ENCODE measurements around the gene NIF3L1. TPM values are rescaled to one million over a fixed set of nuclear protein-coding genes. Genes with fewer than 3 reads are reported as not detected.

The NIF3L1 gene
- total and polyA plus RNA-seq, 10 of the 15 experiments (the other 5 are each of a cell fraction or from before 2014, with no cell fraction given): 27.6 to 95.9 (median 53.8) TPM

DNA sequence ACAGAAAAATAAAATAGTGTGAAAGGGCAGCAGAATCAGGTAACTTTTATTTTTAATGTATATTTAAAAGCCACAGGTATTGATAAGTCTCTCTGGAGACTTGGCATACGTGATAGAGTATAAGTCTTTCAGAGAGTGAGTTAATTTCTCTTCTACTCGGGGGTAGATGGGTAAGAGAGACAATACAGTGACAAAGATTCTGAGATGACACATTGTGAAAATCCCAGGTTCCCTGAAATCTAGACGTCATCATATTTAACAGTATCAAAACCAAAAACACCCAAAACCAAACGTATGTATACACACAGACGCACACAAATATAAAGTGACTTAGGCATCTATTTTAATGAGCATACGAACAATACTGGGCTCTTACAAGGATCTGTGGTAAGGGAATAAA, 33.3 kb downstream of the NIF3L1 start:
- WGBS (ENCODE audit: insufficient coverage, insufficient replicate concordance, low lambda C conversion rate, missing lambda C conversion rate): 82% methylated on average over 6 of the region's 6 CpGs
- no peak overlapping the region for H3K4me2 ChIP-seq (ENCODE audit: control insufficient read depth, insufficient read depth)
- H3K9me3 ChIP-seq (replicated peaks; ENCODE audit: control insufficient read depth, insufficient read depth, low read length): no peaks in the 10 kb centered on the region
- no peaks in the 10 kb centered on the region for H3K4me1 ChIP-seq (ENCODE audit: control insufficient read depth, insufficient read depth, low read length)
- H3K27me3 ChIP-seq (replicated peaks in 1 of 2; ENCODE audit: control insufficient read depth in 2 of 2, insufficient read depth in 2 of 2, low read length in 1 of 2): no peaks in the 10 kb centered on the region
- in situ Hi-C loops (cut with MboI) (no loop called here), intact Hi-C loops (cut with micrococcal nuclease; ENCODE audit: unreplicated experiment) (no loop called here)
- H3K9ac ChIP-seq (ENCODE audit: control insufficient read depth, insufficient read depth, low read length): no peak overlapping the region
- H3K79me2 ChIP-seq (ENCODE audit: control insufficient read depth, insufficient read depth, low read length): no peaks in the 10 kb centered on the region
- H2AFZ ChIP-seq (ENCODE audit: control insufficient read depth, low read depth, low read length): no peak overlapping the region
- peaks cover 1 to 12% of the 10 kb centered on the region in 2 experiments; a peak in 3 of 4 replicates for H3K36me3 ChIP-seq (ENCODE audit: control insufficient read depth in 2 of 2, insufficient read depth in 2 of 2, low read length in 1 of 2)
- no TSS peak for BruUV-seq (replicated peaks)
- ChIA-PET CTCF (interaction anchor here (1.2 kb wide), 1 partner anchor 16 kb away, joined by 5 read pairs; no protein-coding TSS in a partner anchor), POLR2A (interaction anchor here (0.6 kb wide), 1 partner anchor 386 kb away, joined by 3 read pairs; no protein-coding TSS in a partner anchor), SMC1A (ENCODE audit: uncharacterized antibody, unreplicated experiment) (no interaction called here), RAD21 (ENCODE audit: unreplicated experiment) (no interaction called here)
- no peak for FAIRE-seq
- no peaks in the 10 kb centered on the region for H4K20me1 ChIP-seq (ENCODE audit: control insufficient read depth, insufficient read depth)
- no peak overlapping the region for H3K27ac ChIP-seq (ENCODE audit: control insufficient read depth, insufficient read depth)
- TF ChIP-seq FOXK2 (IDR thresholded peaks at IDR 0.05) (no peak), KDM1A (IDR thresholded peaks at IDR 0.05; ENCODE audit: borderline replicate concordance) (no peak), YBX1 (IDR thresholded peaks at IDR 0.05) (no peak), EP300 (IDR thresholded peaks at IDR 0.05; ENCODE audit: borderline replicate concordance in 1 of 2, control insufficient read depth in 1 of 2, low read depth in 2 of 2, low read length in 2 of 2) (no peak), POU2F2 (IDR thresholded peaks at IDR 0.05; ENCODE audit: borderline replicate concordance, low read depth, low read length) (no peak)
- TF ChIP-seq, protein P1, sequence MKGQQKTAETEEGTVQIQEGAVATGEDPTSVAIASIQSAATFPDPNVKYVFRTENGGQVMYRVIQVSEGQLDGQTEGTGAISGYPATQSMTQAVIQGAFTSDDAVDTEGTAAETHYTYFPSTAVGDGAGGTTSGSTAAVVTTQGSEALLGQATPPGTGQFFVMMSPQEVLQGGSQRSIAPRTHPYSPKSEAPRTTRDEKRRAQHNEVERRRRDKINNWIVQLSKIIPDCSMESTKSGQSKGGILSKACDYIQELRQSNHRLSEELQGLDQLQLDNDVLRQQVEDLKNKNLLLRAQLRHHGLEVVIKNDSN (IDR thresholded peaks at IDR 0.05; ENCODE audit: borderline replicate concordance, extremely low read length, insufficient read depth, low read depth, low read length): no peak
- TF ChIP-seq, protein P2, sequence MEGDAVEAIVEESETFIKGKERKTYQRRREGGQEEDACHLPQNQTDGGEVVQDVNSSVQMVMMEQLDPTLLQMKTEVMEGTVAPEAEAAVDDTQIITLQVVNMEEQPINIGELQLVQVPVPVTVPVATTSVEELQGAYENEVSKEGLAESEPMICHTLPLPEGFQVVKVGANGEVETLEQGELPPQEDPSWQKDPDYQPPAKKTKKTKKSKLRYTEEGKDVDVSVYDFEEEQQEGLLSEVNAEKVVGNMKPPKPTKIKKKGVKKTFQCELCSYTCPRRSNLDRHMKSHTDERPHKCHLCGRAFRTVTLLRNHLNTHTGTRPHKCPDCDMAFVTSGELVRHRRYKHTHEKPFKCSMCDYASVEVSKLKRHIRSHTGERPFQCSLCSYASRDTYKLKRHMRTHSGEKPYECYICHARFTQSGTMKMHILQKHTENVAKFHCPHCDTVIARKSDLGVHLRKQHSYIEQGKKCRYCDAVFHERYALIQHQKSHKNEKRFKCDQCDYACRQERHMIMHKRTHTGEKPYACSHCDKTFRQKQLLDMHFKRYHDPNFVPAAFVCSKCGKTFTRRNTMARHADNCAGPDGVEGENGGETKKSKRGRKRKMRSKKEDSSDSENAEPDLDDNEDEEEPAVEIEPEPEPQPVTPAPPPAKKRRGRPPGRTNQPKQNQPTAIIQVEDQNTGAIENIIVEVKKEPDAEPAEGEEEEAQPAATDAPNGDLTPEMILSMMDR (IDR thresholded peaks at IDR 0.05 in 2 of 3, conservative IDR thresholded peaks at IDR 0.05 in 1 of 3; ENCODE audit: control insufficient read depth in 2 of 3, extremely low read depth in 1 of 3, insufficient read depth in 1 of 3, low read depth in 3 of 3, low read length in 3 of 3): no peak
- no peak for ATAC-seq
- H3K4me3 ChIP-seq: no peak overlapping the region
- no peak for DNase-seq (ENCODE audit: low read depth, low spot score)
